SK-N-MC (cell line): ENCODE measurements around the gene NFATC1.

Experiments
- DNase-seq: peaks from one replicate; pipeline ENCODE4 v3.0.0-alpha.2; 2011; ENCODE audit warnings: low read depth, low spot score
- H3K27ac ChIP-seq: fragments of 200-600 bp; sonication (generic); 2 replicates; pipeline ENCODE4 v1.5.1; 2016; ENCODE audit warnings: mixed run types
- H3K36me3 ChIP-seq: fragments of 200-600 bp; sonication (generic); 2 replicates; pipeline ENCODE4 v1.6.1; 2017; ENCODE audit warnings: antibody characterized with exemption, low read length, mixed read lengths; ENCODE audit not compliant: insufficient read depth
- H3K4me3 ChIP-seq: fragments of 200-600 bp; sonication (generic); 2 replicates; pipeline ENCODE4 v1.5.1; 2016
- H3K9ac ChIP-seq: fragments of 200-600 bp; sonication (generic); 2 replicates; pipeline ENCODE4 v1.8.0; 2017; ENCODE audit warnings: mixed run types, mixed read lengths; ENCODE audit not compliant: insufficient read length
- H3K9me3 ChIP-seq: fragments of 200-600 bp; sonication (generic); 2 replicates; pipeline ENCODE4 v1.6.1; 2017; ENCODE audit warnings: low read depth, mild to moderate bottlenecking, antibody characterized with exemption, low read length, moderate library complexity, mixed read lengths
- EZH2 ChIP-seq: fragments of 200-600 bp; sonication (generic); IDR thresholded peaks from one replicate; pipeline ENCODE4 v1.6.1; 2017; ENCODE audit warnings: antibody characterized with exemption
- FOXP2 ChIP-seq: optimal IDR thresholded peaks from 2 replicates; pipeline ENCODE3; 2011; ENCODE audit warnings: mild to moderate bottlenecking, moderate library complexity; ENCODE audit not compliant: insufficient read depth; ENCODE audit errors: extremely low read length, control extremely low read depth
- POLR2AphosphoS5 ChIP-seq: IDR thresholded peaks from 2 replicates; pipeline ENCODE4 v1.6.1; 2012; ENCODE audit warnings: mild to moderate bottlenecking, low read depth, low read length, borderline replicate concordance

The NFATC1 gene

GRCh38 chr18:79540161-79540903, 144.6 kb downstream of the NFATC1 start:
- Histone ChIP-seq H3K9ac (no peak overlapping the region), H3K4me3 (no peak overlapping the region), H3K27ac (no peak overlapping the region), H3K36me3 (no peaks in the 10 kb centered on the region), H3K9me3 (no peaks in the 10 kb centered on the region)
- TF ChIP-seq POLR2AphosphoS5 (no peak), EZH2 (no peak), FOXP2 (no peak)
- DNase-seq = no peak

- H3K9me3 ChIP-seq = no peaks in the 10 kb centered on the region
- no peak for TF ChIP-seq POLR2AphosphoS5
- no peak for TF ChIP-seq EZH2
- no peak for TF ChIP-seq FOXP2
- no peak overlapping the region for H3K27ac ChIP-seq
- no peak overlapping the region for H3K9ac ChIP-seq
- no peak overlapping the region for H3K4me3 ChIP-seq
- no peaks in the 10 kb centered on the region for H3K36me3 ChIP-seq
- no peak for DNase-seq
Observed at GRCh38 chr18:79540904-79541282, 145.2 kb downstream of the NFATC1 start.

- Histone ChIP-seq H3K9ac (no peak overlapping the region), H3K36me3 (no peaks in the 10 kb centered on the region), H3K27ac (no peak overlapping the region), H3K4me3 (no peak overlapping the region), H3K9me3 (no peaks in the 10 kb centered on the region)
- DNase-seq = no peak
- TF ChIP-seq EZH2 (no peak), POLR2AphosphoS5 (no peak), FOXP2 (no peak)
Observed at GRCh38 chr18:79542213-79542612, 146.5 kb downstream of the NFATC1 start.

- Histone ChIP-seq H3K9ac (no peak overlapping the region), H3K36me3 (no peaks in the 10 kb centered on the region), H3K27ac (no peak overlapping the region), H3K9me3 (no peaks in the 10 kb centered on the region), H3K4me3 (no peak overlapping the region)
- TF ChIP-seq FOXP2 (no peak), EZH2 (no peak), POLR2AphosphoS5 (no peak)
- DNase-seq = no peak
Observed at GRCh38 chr18:79542876-79543750, 147.4 kb downstream of the NFATC1 start.

GRCh38 chr18:79543861-79544385, 148.2 kb downstream of the NFATC1 start:
- no peak for DNase-seq
- TF ChIP-seq EZH2 (no peak), FOXP2 (no peak), POLR2AphosphoS5 (no peak)
- Histone ChIP-seq H3K9me3 (no peaks in the 10 kb centered on the region), H3K9ac (no peak overlapping the region), H3K4me3 (no peak overlapping the region), H3K36me3 (no peaks in the 10 kb centered on the region), H3K27ac (no peak overlapping the region)

- Histone ChIP-seq H3K27ac (no peak overlapping the region), H3K36me3 (no peaks in the 10 kb centered on the region), H3K9me3 (no peaks in the 10 kb centered on the region), H3K4me3 (no peak overlapping the region), H3K9ac (no peak overlapping the region)
- no peak for DNase-seq
- no peak for TF ChIP-seq EZH2
- no peak for TF ChIP-seq FOXP2
- no peak for TF ChIP-seq POLR2AphosphoS5
Observed at GRCh38 chr18:79544386-79544963, 148.7 kb downstream of the NFATC1 start.

- TF ChIP-seq POLR2AphosphoS5 (no peak), EZH2 (no peak), FOXP2 (no peak)
- no peak for DNase-seq
- H3K27ac ChIP-seq = no peak overlapping the region
- no peak overlapping the region for H3K4me3 ChIP-seq
- no peak overlapping the region for H3K9ac ChIP-seq
- H3K9me3 ChIP-seq = no peaks in the 10 kb centered on the region
- no peaks in the 10 kb centered on the region for H3K36me3 ChIP-seq
Observed at GRCh38 chr18:79545255-79545654, 149.5 kb downstream of the NFATC1 start.

GRCh38 chr18:79545736-79546171, 150.0 kb downstream of the NFATC1 start:
- no peaks in the 10 kb centered on the region for H3K36me3 ChIP-seq
- no peak overlapping the region for H3K9ac ChIP-seq
- TF ChIP-seq FOXP2 (no peak), EZH2 (no peak), POLR2AphosphoS5 (no peak)
- H3K27ac ChIP-seq = no peak overlapping the region
- no peaks in the 10 kb centered on the region for H3K9me3 ChIP-seq
- H3K4me3 ChIP-seq = no peak overlapping the region
- no peak for DNase-seq
